GM19193 (cell line): ENCODE data around the gene SPEN.
A peak's percentile ranks its signal among the peaks of the same experiment; 100 is the strongest.

Experiments
- POLR2A ChIP-seq: IDR thresholded peaks from 4 replicates; pipeline ENCODE4 v1.6.1; 2011; ENCODE audit not compliant: insufficient read depth, insufficient read length; ENCODE audit errors: extremely low read depth

The SPEN gene

GRCh38 chr1:15963968-15964648 is 116.6 kb downstream of the SPEN start:
- TF ChIP-seq POLR2A = no peak

DNA sequence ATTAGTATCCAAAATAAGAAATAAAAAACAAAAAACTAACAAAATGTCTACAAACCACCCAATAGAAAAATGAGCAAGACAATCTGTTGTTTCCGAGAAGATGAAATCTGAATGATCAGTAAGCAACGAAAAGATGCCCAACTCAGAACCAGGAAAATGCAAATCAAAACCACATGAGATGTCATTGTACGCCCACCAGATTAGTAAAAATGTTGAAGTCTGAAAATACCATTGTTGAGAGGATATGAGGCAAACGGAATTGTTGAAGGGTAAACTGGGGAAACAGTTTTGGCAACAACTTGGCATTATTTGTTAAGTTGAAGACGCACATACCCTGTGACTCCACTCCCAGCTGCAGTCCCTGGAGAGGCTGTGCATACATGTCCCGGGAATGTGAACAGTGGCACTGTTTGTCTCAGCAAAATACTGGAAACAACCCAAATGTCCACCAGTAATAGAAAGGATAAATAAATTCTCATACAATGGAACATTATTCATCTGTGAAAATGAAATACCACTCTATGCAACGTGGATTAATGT is 117.8 kb downstream of the SPEN start:
- TF ChIP-seq POLR2A = no peak

- TF ChIP-seq POLR2A = peak; percentile 18
These were observed 118.8 kb downstream of the SPEN start for GRCh38 chr1:15966081-15966955.

DNA sequence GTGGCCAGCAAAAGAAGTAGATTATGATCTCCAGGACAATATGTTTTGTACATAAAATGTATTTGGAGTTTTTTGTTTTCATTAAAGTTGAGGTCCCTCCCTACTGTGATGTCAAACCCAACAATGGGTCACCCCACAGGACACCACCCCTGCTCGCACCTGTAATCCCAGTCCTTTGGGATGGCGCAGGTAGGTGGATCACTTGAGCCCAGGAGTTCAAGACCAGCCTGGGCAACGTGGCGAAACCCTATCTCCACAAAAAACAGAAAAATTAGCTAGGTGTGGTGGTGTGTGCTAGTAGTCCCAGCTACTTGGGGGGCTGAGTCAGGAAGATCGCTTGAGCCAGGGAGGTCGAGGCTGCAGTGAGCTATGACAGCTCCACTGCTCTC is 119.4 kb downstream of the SPEN start:
- TF ChIP-seq POLR2A = no peak

GRCh38 chr1:15968172-15968571 is 120.7 kb downstream of the SPEN start:
- no peak for TF ChIP-seq POLR2A

DNA sequence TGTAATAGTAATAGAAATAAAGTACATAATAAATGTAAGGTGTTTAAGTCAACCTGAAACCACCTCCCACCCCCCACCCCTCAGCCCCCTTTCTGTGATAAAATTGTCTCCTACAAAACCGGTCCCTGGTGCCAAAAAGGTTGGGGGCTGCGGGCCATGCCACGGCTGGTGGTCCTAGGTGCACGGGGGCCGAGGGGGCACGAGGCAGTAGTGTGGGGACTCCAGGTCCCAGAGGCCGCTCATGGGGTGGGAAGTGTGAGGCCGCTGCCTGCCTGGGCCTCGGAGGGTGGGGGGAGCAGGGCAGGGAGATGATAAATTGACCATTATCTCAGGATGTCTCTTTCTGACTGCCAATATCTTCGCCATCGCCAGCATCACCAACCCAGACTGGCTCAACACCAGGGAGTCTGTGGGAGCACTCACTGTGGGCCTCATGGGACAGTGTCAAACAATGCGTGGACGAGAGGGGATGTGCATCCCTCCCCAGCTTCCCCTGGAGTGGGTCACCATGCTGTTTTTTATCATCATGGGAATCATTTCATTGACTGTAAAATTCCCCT is 121.9 kb downstream of the SPEN start:
- no peak for TF ChIP-seq POLR2A

DNA sequence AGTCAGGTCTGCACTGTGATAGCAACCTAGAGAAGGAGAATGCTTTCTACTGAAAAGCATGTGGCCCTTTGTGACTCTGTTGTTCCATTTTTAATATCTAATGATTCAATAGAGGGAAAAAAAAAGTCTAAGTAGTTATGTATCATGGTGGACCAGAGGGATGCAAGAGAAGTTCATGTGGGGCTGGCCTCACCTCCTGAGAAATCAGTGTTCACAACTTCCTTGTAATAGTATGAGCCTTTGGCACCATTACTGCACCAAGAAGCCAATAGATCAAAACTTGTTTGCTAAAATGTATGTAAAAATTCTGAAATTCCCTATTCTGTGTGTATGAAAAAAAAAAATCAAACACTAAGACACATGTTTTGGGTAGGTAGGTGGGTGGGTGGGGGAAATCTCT is 123.4 kb downstream of the SPEN start:
- TF ChIP-seq POLR2A = no peak

GRCh38 chr1:15972409-15972808 is 124.9 kb downstream of the SPEN start:
- TF ChIP-seq POLR2A = no peak

GRCh38 chr1:15973772-15974171 is 126.3 kb downstream of the SPEN start:
- TF ChIP-seq POLR2A = no peak

DNA sequence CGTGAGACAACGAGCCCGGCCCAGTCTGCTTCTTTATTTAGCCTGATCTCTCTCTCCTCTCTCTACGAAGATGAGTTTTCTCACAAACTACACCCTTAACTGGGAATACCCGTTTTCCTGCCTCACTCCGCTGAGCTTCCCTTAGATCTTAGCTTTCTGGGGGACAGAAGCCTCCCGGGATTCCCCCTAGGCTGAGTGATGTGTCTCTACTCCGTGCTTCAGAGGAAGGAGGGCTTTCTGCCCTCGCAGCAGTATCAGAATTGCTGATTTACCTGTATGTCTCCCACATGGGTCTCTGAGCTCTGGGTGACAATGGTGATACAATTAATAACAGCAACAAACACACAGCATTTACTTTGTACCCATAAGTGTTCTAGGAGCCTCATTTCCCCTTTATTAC is 127.3 kb downstream of the SPEN start:
- no peak for TF ChIP-seq POLR2A

GRCh38 chr1:15975358-15975804 is 127.9 kb downstream of the SPEN start:
- TF ChIP-seq POLR2A = no peak

DNA sequence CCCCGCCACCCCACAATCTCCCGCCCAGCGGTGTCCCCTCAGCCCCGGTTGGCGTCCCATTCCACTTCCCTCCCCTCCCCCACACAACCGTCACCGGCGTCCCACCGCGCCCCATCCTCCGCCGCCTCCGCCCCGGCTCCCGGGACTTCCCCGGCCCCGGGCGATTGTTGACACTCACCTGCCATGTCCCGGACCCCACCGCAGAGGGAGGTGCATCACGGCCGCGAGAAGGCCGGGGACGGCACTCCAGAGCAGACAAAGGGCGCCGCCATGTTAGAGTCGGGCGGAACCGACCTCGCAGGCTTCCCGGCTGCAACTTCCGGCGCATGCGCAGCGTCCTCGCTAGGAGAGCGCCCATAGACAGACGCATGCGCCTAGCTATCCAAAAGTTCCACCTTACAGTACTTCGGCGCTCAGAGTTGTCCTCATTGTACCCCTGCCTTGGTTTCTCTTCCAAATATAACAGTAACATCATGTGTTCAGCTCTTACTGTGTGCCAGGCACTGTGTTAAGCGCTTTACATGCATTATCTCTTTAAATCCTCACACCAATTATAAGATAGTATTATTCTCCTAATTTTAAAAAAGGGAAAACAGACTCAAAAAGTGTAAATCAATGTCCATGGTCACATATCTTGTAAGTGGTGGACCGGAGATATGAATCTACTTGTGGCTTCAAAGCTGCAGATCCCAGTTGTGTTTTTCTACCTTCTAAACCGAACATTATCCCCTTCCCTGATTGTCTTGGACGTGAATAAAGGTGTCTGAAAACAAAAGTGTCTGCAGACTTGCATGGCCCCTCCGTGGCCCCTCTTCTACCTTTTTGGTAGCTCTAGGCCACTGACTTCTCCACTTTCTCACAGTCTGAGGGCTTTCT is 128.5 kb downstream of the SPEN start, which contains the start of gene ZBTB17:
TSS of gene ZBTB17 (minus strand) at position 297 of the 876 bp plus-strand sequence. CDS start 27,606 bp downstream, outside the sequence.
- peak; percentile 70 for TF ChIP-seq POLR2A

DNA sequence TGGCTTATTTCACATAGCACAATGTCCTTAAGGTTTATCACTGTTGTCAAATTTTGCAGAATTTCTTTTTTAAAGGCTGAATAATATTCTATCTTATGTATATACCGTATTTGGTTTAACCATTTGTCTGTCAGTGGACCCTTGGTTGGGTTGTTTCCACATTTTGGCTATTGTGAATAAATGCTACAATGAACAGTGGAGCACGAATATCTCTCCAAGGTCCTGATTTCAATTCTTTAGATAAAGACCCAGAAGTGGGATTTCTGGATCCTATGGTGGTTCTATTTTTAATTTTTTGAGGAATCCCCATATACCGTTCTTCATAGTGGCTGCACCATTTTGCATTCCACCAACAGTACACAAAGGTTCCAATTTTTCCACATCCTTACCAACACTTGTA is 134.2 kb downstream of the SPEN start:
- no peak for TF ChIP-seq POLR2A

DNA sequence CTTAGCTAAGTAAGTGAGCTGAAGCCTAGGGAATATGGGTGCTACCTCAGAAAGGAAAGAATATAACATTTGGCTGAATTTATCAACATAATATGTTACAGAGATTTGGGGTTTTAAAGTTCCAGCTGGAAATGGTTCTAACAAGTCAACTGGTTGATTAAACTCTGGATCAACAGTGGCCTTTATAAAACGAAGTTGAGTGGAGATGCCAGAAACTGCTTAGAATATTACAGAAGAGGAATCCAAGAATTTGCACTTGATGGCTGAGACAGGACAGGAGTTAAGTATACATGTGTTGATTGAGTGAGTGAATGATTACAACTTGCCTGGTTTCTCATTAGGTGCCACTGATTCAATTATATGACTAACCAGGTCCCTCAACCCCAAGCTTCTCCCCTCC is 135.8 kb downstream of the SPEN start:
- no peak for TF ChIP-seq POLR2A
